GM23338 (cell line): ENCODE data around the gene RELN.

ENCODE experiments used
- CTCF ChIP-seq, 2 experiments: fragments of 200-600 bp in 1 of 2; sonication (generic) in 1 of 2; conservative IDR thresholded peaks; 2 replicates each; pipeline versions ENCODE4 v1.5.1 to v1.6.1; 2016 to 2017; ENCODE audit warnings: antibody characterized with exemption in 2 of 2, low read depth in 2 of 2, mild to moderate bottlenecking in 2 of 2, moderate library complexity in 1 of 2
- EZH2 ChIP-seq: fragments of 200-600 bp; sonication (generic); IDR thresholded peaks from one replicate; pipeline ENCODE4 v1.8.0; 2017; ENCODE audit warnings: antibody characterized with exemption, mild to moderate bottlenecking, low read depth; ENCODE audit not compliant: unreplicated experiment

GRCh38 chr7:103628742-103629141, 360.7 kb downstream of the RELN start:
- no peak for TF ChIP-seq CTCF (conservative IDR thresholded peaks at IDR 0.05; ENCODE audit: low read depth in 2 of 2)
- no peak for TF ChIP-seq EZH2
